Measurements from ENCODE around the gene HCFC1.

The HCFC1 gene

GRCh38 chrX:153973127-153974002, 1.7 kb upstream of the HCFC1 start:
- no peak for DNase-seq (ENCODE audit: low spot score)

GRCh38 chrX:153972368-153973126, 929 bp upstream of the HCFC1 start, which contains the start of gene TMEM187:
Gene TMEM187, plus strand, starts transcription at chrX:153972754. Its CDS starts 9,309 bp downstream, at chrX:153982063.
- DNase-seq (ENCODE audit: low spot score), result peak; percentile 93

DNA sequence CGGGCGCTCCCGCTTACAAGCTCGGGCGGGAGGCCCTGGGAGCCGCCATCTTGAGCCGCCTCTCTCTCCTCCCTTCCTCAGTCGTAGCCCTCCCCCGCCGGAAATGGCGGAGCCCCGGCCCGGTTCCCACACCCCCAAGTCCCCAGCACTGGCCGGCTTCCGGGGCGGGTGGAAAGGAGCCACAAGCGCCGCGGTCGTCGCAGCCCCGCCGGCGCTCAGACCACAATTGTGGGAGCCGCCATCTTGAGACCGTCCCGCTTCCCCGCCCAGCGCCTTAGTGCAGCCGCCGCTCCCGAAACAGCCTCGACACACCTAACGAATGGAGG, 531 bp downstream of the HCFC1 start:
- peak; percentile 85 for DNase-seq (ENCODE audit: low spot score)

- DNase-seq (ENCODE audit: low spot score), result peak; percentile 15
Observed at GRCh38 chrX:153970357-153971123, 1.1 kb downstream of the HCFC1 start.

- DNase-seq (ENCODE audit: low spot score), result peak; percentile 21
Observed at GRCh38 chrX:153969904-153970356, 1.7 kb downstream of the HCFC1 start.

- DNase-seq (ENCODE audit: low spot score), result no peak
Observed at GRCh38 chrX:153969125-153969903, 2.3 kb downstream of the HCFC1 start.

GRCh38 chrX:153968754-153969124, 2.9 kb downstream of the HCFC1 start:
- no peak for DNase-seq (ENCODE audit: low spot score)

DNA sequence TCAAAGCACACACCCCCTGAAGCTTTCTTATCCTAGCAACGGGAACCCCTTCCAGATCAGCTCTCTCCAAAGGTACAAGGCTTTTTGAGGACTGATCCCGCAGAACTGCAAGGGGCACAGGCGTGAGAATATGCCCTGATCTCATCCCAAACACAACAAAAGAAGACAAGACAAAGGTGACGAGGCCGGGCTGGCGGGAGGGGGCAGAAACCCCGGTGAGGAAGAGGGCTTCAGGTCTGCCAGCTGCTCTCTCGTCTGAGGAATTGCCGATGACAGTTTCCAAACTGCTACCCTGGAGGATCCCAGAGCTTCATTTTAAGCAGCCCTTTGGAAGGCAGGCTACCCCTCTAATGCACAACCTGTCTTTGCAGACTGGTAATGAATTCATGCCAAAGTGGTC, 3.4 kb downstream of the HCFC1 start:
- DNase-seq (ENCODE audit: low spot score), result no peak

DNA sequence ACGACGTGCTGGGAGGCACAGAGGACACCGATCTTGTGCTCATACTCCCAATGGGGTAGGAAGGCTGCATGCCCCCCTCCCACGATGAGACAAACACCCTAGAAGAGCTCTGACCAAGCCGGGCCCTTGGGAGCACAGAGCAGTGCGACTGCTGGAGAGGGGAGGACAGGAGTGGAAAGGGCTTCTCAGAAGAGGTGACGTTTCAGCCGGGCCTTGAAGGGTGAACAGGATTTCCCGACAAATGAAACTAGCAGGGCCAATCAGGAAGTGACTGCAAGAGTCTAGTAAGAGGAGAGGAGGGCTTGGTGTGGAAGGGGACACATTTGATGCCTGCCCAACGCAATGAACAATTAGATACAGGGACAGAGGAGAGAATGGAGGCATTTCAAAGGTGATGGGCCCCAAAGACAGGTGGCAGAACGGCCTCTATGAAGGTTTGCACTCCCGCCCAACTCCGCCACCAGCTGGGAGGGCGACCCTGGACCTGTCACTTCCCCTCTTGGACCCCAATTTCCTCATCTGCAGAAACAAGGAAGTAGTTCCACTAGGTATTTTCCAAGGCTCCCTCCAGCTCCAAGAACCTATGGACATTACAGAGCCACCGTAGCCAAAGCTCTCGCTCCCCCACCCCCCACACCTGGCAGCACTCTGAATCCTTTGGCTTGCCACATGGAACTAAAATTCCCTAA, 3.9 kb downstream of the HCFC1 start:
- DNase-seq (ENCODE audit: low spot score), result no peak

GRCh38 chrX:153966841-153967535, 4.6 kb downstream of the HCFC1 start:
- no peak for DNase-seq (ENCODE audit: low spot score)

DNA sequence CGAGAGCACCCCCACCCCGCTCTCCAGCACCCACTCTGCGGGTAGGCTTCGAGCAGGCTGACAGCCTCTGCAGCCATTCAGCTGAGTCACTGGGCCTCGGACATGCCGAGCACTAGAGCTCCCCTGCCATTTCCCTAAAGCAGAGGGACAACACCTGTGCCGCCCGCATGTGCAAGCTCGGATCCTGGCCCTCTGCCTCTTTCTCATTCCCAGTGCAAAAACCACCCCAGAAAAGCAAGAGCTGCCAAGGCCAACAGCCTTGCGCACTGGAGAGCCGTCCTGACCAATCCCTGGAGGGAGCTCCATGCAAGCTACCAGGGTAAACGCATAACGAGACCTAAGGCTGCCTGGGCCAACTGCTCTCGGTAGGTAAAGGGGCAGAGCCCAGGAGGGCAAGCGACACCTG, 5.3 kb downstream of the HCFC1 start:
- DNase-seq (ENCODE audit: low spot score), result no peak

DNA sequence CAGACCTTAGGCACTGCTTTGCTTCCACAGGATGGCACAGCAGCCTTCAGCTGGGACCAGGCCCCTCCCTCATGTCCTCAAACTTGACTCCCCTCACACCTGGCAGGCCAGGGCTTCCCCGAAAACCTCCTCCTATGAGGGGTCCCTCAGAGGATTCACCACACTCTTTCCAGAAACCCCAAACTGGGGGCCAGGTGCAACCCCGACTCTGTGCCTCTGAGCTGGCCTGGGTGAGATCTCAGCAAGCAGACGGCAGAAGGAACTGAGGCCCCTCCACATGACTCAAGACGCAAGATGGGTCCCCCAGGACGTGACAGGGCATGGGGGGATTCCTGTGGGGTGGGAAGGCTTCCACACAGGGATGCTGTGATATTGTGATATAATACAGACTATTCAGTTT, 6.2 kb downstream of the HCFC1 start:
- DNase-seq (ENCODE audit: low spot score), result no peak

- DNase-seq (ENCODE audit: low spot score), result no peak
Observed at GRCh38 chrX:153964105-153964504, 7.5 kb downstream of the HCFC1 start.

- no peak for DNase-seq (ENCODE audit: low spot score)
Observed at GRCh38 chrX:153963546-153963945, 8.1 kb downstream of the HCFC1 start.

- no peak for DNase-seq (ENCODE audit: low spot score)
Observed at GRCh38 chrX:153961292-153961691, 10.3 kb downstream of the HCFC1 start.

- DNase-seq (ENCODE audit: low spot score), result no peak
Observed at GRCh38 chrX:153960786-153961185, 10.8 kb downstream of the HCFC1 start.

GRCh38 chrX:153960077-153960476, 11.5 kb downstream of the HCFC1 start:
- no peak for DNase-seq (ENCODE audit: low spot score)

- no peak for DNase-seq (ENCODE audit: low spot score)
Observed at GRCh38 chrX:153959649-153960048, 12.0 kb downstream of the HCFC1 start.

DNA sequence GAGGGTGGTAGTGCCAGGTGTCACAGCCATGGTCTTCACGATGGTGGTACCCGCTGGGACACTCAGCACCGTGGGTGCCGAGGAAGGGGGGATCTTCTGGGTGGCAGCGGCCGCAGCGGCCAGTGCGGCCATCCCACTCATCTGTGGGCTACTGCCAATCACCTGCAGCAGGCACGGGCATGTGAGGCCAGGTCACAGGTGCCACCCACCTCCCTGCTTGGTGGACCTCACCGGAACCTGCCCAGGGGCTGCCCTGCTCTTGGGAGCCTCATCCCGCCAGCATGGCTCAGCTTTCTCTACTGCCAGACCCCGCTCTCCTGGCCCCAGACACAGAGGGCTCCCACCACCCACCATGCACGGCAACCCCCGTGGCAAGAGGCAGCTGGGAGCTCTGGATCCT, 13.0 kb downstream of the HCFC1 start:
- no peak for DNase-seq (ENCODE audit: low spot score)

DNA sequence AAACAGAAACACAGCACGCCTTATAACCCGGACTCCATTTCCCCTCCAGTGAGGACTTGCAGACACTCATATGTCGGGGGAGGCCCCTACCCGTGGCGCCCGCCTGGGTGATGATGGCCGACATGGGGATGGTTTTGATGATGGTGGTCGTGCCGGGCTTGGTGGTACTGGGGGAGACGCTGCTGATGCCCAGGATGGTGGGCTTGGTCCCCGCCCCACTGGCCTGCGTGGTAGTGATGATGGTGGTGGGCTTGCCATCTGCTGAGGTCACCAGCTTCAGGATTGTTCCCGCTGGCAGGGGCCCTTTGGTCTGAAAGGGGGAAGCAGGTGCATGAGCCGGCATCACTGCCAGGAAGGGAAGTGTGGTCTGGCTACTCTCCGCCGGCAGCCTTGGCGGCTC, 14.4 kb downstream of the HCFC1 start:
- DNase-seq (ENCODE audit: low spot score), result no peak

All from AG08395 (cell line).